Immature natural killer cell (primary cell): ENCODE results near the gene COLEC12. TPM values are rescaled to one million over a fixed set of nuclear protein-coding genes. Genes with fewer than 3 reads are reported as not detected.

ENCODE experiments used
- DNase-seq, 3 donors: peaks; one replicate each; pipeline ENCODE4 v3.0.0; 2022; ENCODE audit warnings: mixed read lengths in 1 of 3
- H3K27ac Mint-ChIP-seq, 6 donors: one replicate each; pipeline ENCODE4 v1.8.0; 2020; ENCODE audit warnings: mixed read lengths in 6 of 6, mild to moderate bottlenecking in 5 of 6, inconsistent platforms in 4 of 6, moderate library complexity in 3 of 6
- H3K27me3 Mint-ChIP-seq, 3 donors: one replicate each; pipeline ENCODE4 v1.8.0; 2020 to 2021; ENCODE audit warnings: low read depth in 3 of 3, mild to moderate bottlenecking in 3 of 3, mixed read lengths in 3 of 3, moderate library complexity in 3 of 3, inconsistent platforms in 1 of 3
- H3K36me3 Mint-ChIP-seq, 3 donors: one replicate each; pipeline ENCODE4 v1.8.0; 2020; ENCODE audit warnings: mixed read lengths in 3 of 3, inconsistent platforms in 2 of 3, mild to moderate bottlenecking in 2 of 3
- H3K4me1 Mint-ChIP-seq, 2 donors: one replicate each; pipeline ENCODE4 v1.8.0; 2020; ENCODE audit warnings: inconsistent platforms in 2 of 2, mild to moderate bottlenecking in 2 of 2, mixed read lengths in 2 of 2, moderate library complexity in 1 of 2
- H3K4me3 Mint-ChIP-seq, 5 donors: one replicate each; pipeline ENCODE4 v1.8.0; 2020; ENCODE audit warnings: mild to moderate bottlenecking in 5 of 5, mixed read lengths in 5 of 5, inconsistent platforms in 3 of 5, moderate library complexity in 3 of 5
- H3K9me3 Mint-ChIP-seq, 6 donors: one replicate each; pipeline ENCODE4 v1.8.0; 2020; ENCODE audit warnings: mild to moderate bottlenecking in 6 of 6, mixed read lengths in 6 of 6, inconsistent platforms in 4 of 6, moderate library complexity in 3 of 6
- polyA plus RNA-seq, 3 donors: library from polyadenylated mRNA; unstranded; fragments of 300-500 nt; fragmentation: Illumina TruSeq; gene quantifications; one replicate each; pipeline ENCODE4 v1.2.3, GENCODE V29; 2021

Gene COLEC12
- polyA plus RNA-seq, 3 donors from 2014 or later = not detected

- Mint-ChIP-seq H3K36me3 (no peaks in the 10 kb centered on the region), H3K27me3 (peaks cover 3 to 8% (median 6%) of the 10 kb centered on the region in 3 donors), H3K9me3 (peaks cover 0 to 9% (median 5%) of the 10 kb centered on the region in 6 donors), H3K27ac (no peak overlapping the region), H3K4me1 (no peaks in the 10 kb centered on the region), H3K4me3 (no peak overlapping the region)
- no peak for DNase-seq
Observed at GRCh38 chr18:457521-458412, 42.7 kb downstream of the COLEC12 start.

DNA sequence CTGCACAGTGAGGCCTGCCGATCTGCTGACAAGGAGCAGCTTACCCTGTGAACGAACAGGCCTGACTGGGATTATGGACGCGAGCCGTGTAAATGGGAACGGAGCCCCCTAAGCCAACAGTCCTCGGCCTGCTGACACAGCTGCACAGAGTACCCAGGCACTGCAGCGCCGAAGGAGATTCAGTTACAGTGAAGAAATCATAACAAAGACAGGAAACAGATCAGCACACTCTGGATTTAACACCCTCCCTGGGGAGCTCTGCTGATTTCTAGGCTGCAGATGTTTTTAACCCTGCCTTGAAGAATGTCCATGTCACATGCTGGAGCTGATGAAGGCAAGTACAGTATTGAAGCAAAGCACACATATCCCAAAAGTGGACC is 43.4 kb downstream of the COLEC12 start:
- no peak overlapping the region for H3K4me3 Mint-ChIP-seq
- peaks cover 0 to 16% (median 6%) of the 10 kb centered on the region in 6 donors for H3K9me3 Mint-ChIP-seq
- no peak for DNase-seq
- no peak overlapping the region for H3K27ac Mint-ChIP-seq
- H3K4me1 Mint-ChIP-seq = no peaks in the 10 kb centered on the region
- H3K27me3 Mint-ChIP-seq = peaks cover under 1 to 8% (median 6%) of the 10 kb centered on the region in 3 donors
- H3K36me3 Mint-ChIP-seq = no peaks in the 10 kb centered on the region

DNA sequence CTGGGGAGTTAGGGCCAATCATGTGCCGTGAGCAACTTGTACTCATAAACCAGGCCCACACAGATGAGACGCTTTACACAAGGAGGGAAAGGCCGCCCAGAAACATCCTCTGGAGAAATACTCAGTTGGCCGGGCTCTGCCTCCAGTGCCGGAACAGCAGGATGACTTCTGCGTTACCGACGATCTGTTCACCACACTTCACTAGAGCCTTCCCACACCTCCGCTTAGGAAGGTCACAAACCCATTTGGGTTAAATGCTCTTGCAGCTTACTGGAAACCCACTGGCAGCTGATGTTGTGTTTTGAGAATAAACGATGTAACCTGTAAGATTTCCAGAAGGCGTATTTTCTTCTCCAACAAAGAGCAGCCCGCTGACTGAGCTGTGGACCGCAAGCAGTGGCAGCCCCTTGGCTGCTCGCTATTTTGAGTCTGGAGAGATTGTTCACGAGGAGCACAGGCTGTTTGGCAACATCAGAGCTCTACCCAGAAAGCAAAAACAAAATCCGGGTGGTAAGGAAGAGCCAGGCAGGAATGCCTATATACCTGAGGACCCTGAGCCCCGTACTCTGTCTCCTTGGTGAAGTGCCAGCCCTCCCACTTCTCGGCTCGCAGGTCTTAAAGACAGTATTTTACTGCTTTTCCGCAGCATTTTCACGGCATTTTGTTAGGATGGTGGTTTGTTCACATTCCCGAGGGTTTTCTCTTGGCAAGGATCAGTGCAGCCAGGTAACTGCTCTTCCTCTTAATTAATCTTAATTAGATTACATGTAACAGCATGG is 44.0 kb downstream of the COLEC12 start:
- H3K9me3 Mint-ChIP-seq = peaks cover 2 to 22% (median 8%) of the 10 kb centered on the region in 6 donors
- no peak overlapping the region for H3K27ac Mint-ChIP-seq
- H3K36me3 Mint-ChIP-seq = no peaks in the 10 kb centered on the region
- no peak for DNase-seq
- H3K4me3 Mint-ChIP-seq = no peak overlapping the region
- H3K27me3 Mint-ChIP-seq = peaks cover 0 to 8% (median 7%) of the 10 kb centered on the region in 3 donors
- H3K4me1 Mint-ChIP-seq = no peaks in the 10 kb centered on the region

DNA sequence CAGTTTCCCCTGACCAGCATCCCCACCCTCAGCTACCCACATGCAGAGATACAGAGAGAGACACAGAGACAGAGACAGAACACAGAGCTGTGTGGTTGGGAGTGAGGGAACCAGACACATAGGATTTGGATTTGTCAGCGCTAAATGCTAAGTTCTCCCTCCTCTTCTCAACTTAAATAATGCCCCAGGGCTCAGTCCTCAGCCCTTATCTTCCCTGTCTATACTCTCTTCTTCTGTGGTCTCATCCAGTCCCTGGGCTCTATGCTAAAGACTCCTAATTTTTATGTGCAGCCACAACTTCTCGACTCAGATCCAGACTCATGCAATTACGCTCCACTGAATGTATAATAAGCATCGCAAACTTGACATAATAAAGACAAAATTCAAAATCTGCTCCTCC is 47.1 kb downstream of the COLEC12 start:
- Mint-ChIP-seq H3K27ac (no peak overlapping the region), H3K4me3 (no peak overlapping the region), H3K27me3 (peaks cover 3 to 8% (median 5%) of the 10 kb centered on the region in 3 donors), H3K9me3 (peaks cover 9 to 37% (median 16%) of the 10 kb centered on the region in 6 donors), H3K4me1 (no peaks in the 10 kb centered on the region), H3K36me3 (peaks cover 0 to 4% (median 0%) of the 10 kb centered on the region in 3 donors)
- DNase-seq = no peak

DNA sequence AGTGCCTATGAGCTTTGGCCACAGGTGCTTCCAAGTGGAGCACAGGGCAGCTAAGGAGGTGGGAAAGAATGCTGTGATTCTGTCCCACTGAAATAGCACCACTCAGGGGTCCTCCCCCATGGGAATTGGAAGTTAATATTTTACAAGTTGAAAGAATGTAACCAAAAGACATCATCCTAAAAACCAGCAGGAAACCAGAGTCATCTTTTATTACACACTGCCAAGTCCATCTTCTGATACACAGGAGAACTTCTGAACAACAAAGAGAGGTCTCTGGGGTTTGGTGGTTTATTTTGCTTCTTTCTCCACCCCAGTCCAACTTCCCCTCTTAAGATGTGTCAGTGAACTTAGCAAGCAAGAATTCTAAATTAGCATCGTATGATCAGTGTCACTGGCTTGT is 47.7 kb downstream of the COLEC12 start:
- H3K36me3 Mint-ChIP-seq = peaks cover 0 to 4% (median 0%) of the 10 kb centered on the region in 3 donors

GRCh38 chr18:449374-449773 is 51.1 kb downstream of the COLEC12 start:
- Mint-ChIP-seq H3K4me1 (no peaks in the 10 kb centered on the region), H3K27me3 (peaks cover 2 to 5% (median 3%) of the 10 kb centered on the region in 3 donors), H3K27ac (no peak overlapping the region), H3K9me3 (peaks cover 9 to 34% (median 16%) of the 10 kb centered on the region in 6 donors), H3K36me3 (peaks cover 0 to 4% (median 0%) of the 10 kb centered on the region in 3 donors), H3K4me3 (no peak overlapping the region)
- no peak for DNase-seq

More for the DNA sequence above, 47.7 kb downstream of the COLEC12 start:
- Mint-ChIP-seq H3K4me3 (no peak overlapping the region), H3K27me3 (peaks cover 3 to 8% (median 5%) of the 10 kb centered on the region in 3 donors), H3K27ac (no peak overlapping the region), H3K9me3 (peaks cover 9 to 37% (median 16%) of the 10 kb centered on the region in 6 donors), H3K4me1 (no peaks in the 10 kb centered on the region)
- no peak for DNase-seq

DNA sequence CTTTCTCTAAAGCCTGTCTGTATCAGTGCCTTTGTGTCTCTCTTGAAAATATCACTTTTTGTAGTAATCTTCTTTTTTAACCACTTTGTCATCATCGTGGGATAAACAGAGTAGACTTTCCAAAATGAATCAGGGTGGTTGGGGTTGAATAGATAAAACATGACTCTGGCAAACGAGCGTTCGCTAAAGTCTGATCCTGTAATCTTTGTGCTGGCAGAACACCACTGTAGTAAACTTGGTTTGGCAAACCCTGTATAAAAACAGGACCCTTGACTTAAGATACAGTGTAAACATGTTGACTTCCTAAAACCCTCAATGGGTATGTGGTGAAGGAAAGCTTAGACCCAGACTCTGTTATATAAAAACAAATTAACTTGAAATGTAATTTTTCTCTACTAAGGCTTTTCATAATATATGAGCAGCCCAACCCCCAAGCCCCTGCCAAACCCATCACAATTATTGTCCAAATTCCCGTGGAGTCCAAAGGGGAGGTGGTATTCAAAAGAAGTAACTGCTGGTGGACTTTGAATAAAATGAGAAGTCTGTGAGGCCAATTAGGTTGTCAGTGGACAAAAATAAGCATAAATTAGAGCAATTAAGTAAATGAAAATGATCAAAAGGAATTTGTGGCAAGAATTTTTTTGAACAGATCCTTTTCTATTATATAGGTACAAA is 52.2 kb downstream of the COLEC12 start:
- H3K27ac Mint-ChIP-seq = no peak overlapping the region
- no peak for DNase-seq
- H3K4me1 Mint-ChIP-seq = no peaks in the 10 kb centered on the region
- peaks cover 2 to 4% (median 3%) of the 10 kb centered on the region in 3 donors for H3K27me3 Mint-ChIP-seq
- H3K9me3 Mint-ChIP-seq = peaks cover 6 to 28% (median 16%) of the 10 kb centered on the region in 6 donors
- no peak overlapping the region for H3K4me3 Mint-ChIP-seq
- H3K36me3 Mint-ChIP-seq = peaks cover 0 to 4% (median 0%) of the 10 kb centered on the region in 3 donors

GRCh38 chr18:446941-447560 is 53.5 kb downstream of the COLEC12 start:
- peaks cover 3 to 7% (median 4%) of the 10 kb centered on the region in 3 donors for H3K27me3 Mint-ChIP-seq
- H3K27ac Mint-ChIP-seq = no peak overlapping the region
- no peaks in the 10 kb centered on the region for H3K4me1 Mint-ChIP-seq
- H3K36me3 Mint-ChIP-seq = peaks cover 0 to 4% (median 0%) of the 10 kb centered on the region in 3 donors
- H3K9me3 Mint-ChIP-seq = peaks cover 4 to 21% (median 14%) of the 10 kb centered on the region in 6 donors
- H3K4me3 Mint-ChIP-seq = no peak overlapping the region
- no peak for DNase-seq

DNA sequence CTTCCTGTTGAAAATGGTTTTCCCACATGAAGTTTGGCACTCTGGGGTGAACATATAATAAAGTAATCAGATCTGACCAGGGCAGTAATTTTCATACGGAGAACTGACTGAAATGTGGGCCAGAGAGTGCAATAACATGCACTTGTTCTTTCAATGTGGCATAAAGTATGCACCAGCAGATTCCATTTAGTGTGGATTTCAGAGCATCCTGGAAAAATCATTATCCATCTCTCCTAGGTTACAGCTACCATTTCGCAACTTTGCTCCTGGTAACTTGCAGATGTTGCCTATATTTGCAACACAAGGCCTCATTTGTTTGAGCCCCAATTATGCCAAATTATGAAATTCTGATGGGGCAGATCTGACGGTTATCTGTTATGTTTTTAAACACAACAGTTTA is 55.4 kb downstream of the COLEC12 start:
- H3K4me1 Mint-ChIP-seq = no peaks in the 10 kb centered on the region
- no peak for DNase-seq
- no peak overlapping the region for H3K4me3 Mint-ChIP-seq
- H3K27ac Mint-ChIP-seq = no peak overlapping the region
- H3K9me3 Mint-ChIP-seq = peaks cover 0 to 6% (median under 1%) of the 10 kb centered on the region in 6 donors
- H3K36me3 Mint-ChIP-seq = no peaks in the 10 kb centered on the region
- H3K27me3 Mint-ChIP-seq = peaks cover 0 to 6% (median 3%) of the 10 kb centered on the region in 3 donors

DNA sequence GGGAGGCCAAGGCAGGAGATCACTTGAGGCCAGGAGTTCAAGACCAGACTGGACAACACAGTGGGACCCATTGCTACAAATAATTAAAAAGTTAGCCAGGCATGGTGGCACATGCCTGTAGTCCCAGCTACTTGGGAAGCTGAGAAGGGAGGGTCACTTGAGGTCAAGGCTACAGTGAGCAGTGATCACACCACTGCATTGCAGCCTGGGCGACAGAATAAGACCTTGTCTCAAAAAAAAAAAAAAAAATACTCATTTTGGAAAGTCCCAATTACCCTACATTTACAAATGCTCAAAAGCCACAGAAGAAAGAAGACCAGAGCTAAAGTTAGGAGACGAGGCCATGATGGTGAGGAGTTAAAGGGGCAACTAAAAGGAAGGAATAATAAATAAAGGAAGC is 61.9 kb downstream of the COLEC12 start:
- H3K27ac Mint-ChIP-seq = no peak overlapping the region
- H3K4me1 Mint-ChIP-seq = no peaks in the 10 kb centered on the region
- no peak overlapping the region for H3K4me3 Mint-ChIP-seq

DNA sequence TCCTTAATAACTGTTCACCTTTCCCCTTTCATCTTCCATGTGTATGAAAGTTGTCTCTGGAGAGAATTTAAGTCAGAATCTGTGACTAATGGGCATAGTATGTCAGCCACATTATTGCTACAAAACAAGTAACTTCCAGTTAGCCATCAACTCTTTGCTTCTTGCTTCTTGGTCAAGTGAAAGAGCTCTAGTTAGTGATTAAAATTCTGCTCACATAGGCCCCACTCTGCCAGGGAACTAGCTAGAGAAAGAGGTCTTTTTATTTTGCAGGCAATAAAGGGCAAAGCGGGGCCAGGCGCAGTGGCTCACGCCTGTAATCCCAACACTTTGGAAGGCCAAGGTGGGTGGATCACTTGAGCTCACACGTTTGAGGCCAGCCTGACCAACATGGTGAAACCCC is 64.6 kb downstream of the COLEC12 start:
- no peak for DNase-seq
- Mint-ChIP-seq H3K27me3 (peaks cover 2 to 6% (median 3%) of the 10 kb centered on the region in 3 donors), H3K4me1 (no peaks in the 10 kb centered on the region), H3K4me3 (no peak overlapping the region), H3K36me3 (no peaks in the 10 kb centered on the region), H3K9me3 (peaks cover 0 to 3% (median 0%) of the 10 kb centered on the region in 6 donors), H3K27ac (no peak overlapping the region)

More for the DNA sequence above, 61.9 kb downstream of the COLEC12 start:
- Mint-ChIP-seq H3K27me3 (peaks cover 6% of the 10 kb centered on the region in 3 donors), H3K9me3 (peaks cover 0 to 3% (median 0%) of the 10 kb centered on the region in 6 donors), H3K36me3 (no peaks in the 10 kb centered on the region)
- DNase-seq = no peak

- Mint-ChIP-seq H3K36me3 (no peaks in the 10 kb centered on the region), H3K27ac (no peak overlapping the region), H3K27me3 (peaks cover 2 to 6% (median 3%) of the 10 kb centered on the region in 3 donors)
Observed at GRCh38 chr18:434410-434809, 66.1 kb downstream of the COLEC12 start.

DNA sequence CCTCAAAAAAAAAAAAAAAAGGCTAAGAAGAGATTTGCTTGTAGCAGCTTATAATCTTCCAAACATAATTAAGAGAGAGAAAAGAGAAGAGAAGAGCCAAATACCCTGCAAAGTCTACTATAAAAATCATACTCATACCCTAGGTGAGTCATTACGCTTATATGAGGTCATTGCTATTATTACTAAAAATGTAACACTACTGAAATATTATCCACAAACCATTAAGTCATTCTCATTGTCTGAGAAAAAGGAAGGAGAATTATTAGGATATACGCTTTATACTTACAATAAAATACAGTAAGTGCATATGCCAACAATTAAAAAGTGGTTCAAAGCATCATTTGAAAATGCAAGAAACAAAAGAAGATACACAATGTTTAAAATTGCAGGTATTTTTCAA is 66.5 kb downstream of the COLEC12 start:
- no peak for DNase-seq
- peaks cover 0 to 6% (median 2%) of the 10 kb centered on the region in 3 donors for H3K27me3 Mint-ChIP-seq
- no peaks in the 10 kb centered on the region for H3K36me3 Mint-ChIP-seq
- H3K4me1 Mint-ChIP-seq = no peaks in the 10 kb centered on the region
- no peak overlapping the region for H3K27ac Mint-ChIP-seq
- peaks cover 0 to 2% (median 0%) of the 10 kb centered on the region in 6 donors for H3K9me3 Mint-ChIP-seq
- no peak overlapping the region for H3K4me3 Mint-ChIP-seq

More at GRCh38 chr18:434410-434809, 66.1 kb downstream of the COLEC12 start:
- H3K4me1 Mint-ChIP-seq = no peaks in the 10 kb centered on the region
- no peak for DNase-seq
- peaks cover 0 to 2% (median 0%) of the 10 kb centered on the region in 6 donors for H3K9me3 Mint-ChIP-seq
- no peak overlapping the region for H3K4me3 Mint-ChIP-seq
